Measurements from ENCODE around the gene CECR2.

GRCh38 chr22:17369439-17370025, at the start of gene CECR2:
- TF ChIP-seq SIN3A (IDR thresholded peaks at IDR 0.05; ENCODE audit: borderline replicate concordance, insufficient read depth, low read length) (no peak), TAF1 (IDR thresholded peaks at IDR 0.05; ENCODE audit: borderline replicate concordance, insufficient read depth, low read length) (no peak)

All from PFSK-1 (cell line).